ENCODE data around the gene STARD9. TPM values are rescaled to one million over a fixed set of nuclear protein-coding genes. Genes with fewer than 3 reads are reported as not detected.

STARD9 gene
- total and polyA plus RNA-seq, 10 of the 15 experiments (the other 5 are each of a cell fraction or from before 2014, with no cell fraction given), result 0.58 to 11.5 (median 6.1) TPM

DNA sequence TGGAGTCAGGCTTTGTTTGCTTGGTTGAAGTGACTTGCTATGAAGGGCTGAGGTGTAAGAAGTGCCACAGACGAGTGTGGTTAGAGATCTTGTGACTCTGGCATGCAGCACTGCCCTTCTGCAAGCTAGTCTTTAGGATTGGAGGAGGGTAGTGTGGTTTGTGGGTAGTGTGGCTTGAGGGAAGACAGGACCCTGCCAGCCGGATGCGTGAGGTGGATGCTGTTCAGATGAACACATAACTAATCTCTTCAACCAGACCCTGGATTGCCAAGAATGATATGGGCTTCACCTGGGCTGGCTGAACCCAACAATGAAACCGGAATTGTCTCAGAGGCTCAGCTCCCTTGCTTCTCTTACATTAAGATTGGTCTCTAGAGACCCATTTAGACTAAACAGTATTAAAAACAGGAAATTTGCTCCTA, 32.7 kb downstream of the STARD9 start (continued):
- TF ChIP-seq CEBPB (IDR thresholded peaks at IDR 0.05; ENCODE audit: borderline replicate concordance in 1 of 2, low read depth in 2 of 2, low read length in 2 of 2) (no peak), RCOR1 (conservative IDR thresholded peaks at IDR 0.05; ENCODE audit: low read depth, low read length) (no peak), HDAC2 (IDR thresholded peaks at IDR 0.05) (no peak), KLF5 (IDR thresholded peaks at IDR 0.05; ENCODE audit: partially characterized antibody) (no peak), FOS (IDR thresholded peaks at IDR 0.05; ENCODE audit: borderline replicate concordance, extremely low read depth, insufficient read length) (no peak), RAD21 (IDR thresholded peaks at IDR 0.05; ENCODE audit: insufficient read depth, low read depth, low read length) (no peak), NFIC (IDR thresholded peaks at IDR 0.05; ENCODE audit: low read depth, low read length) (no peak), NBN (IDR thresholded peaks at IDR 0.05) (peak; percentile 79), KAT2A (conservative IDR thresholded peaks at IDR 0.05; ENCODE audit: control insufficient read depth, low read depth, low read length) (no peak), SRF (IDR thresholded peaks at IDR 0.05; ENCODE audit: low read depth in 2 of 2, low read length in 2 of 2) (no peak), KDM1A (IDR thresholded peaks at IDR 0.05; ENCODE audit: borderline replicate concordance) (no peak), ZNF217 (IDR thresholded peaks at IDR 0.05) (no peak), FOXM1 (IDR thresholded peaks at IDR 0.05; ENCODE audit: low read depth, low read length) (no peak)
- TF ChIP-seq, protein P1, sequence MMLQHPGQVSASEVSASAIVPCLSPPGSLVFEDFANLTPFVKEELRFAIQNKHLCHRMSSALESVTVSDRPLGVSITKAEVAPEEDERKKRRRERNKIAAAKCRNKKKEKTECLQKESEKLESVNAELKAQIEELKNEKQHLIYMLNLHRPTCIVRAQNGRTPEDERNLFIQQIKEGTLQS (IDR thresholded peaks at IDR 0.05; ENCODE audit: borderline replicate concordance, extremely low read depth, low read depth, low read length), result no peak
- TF ChIP-seq, protein P2, sequence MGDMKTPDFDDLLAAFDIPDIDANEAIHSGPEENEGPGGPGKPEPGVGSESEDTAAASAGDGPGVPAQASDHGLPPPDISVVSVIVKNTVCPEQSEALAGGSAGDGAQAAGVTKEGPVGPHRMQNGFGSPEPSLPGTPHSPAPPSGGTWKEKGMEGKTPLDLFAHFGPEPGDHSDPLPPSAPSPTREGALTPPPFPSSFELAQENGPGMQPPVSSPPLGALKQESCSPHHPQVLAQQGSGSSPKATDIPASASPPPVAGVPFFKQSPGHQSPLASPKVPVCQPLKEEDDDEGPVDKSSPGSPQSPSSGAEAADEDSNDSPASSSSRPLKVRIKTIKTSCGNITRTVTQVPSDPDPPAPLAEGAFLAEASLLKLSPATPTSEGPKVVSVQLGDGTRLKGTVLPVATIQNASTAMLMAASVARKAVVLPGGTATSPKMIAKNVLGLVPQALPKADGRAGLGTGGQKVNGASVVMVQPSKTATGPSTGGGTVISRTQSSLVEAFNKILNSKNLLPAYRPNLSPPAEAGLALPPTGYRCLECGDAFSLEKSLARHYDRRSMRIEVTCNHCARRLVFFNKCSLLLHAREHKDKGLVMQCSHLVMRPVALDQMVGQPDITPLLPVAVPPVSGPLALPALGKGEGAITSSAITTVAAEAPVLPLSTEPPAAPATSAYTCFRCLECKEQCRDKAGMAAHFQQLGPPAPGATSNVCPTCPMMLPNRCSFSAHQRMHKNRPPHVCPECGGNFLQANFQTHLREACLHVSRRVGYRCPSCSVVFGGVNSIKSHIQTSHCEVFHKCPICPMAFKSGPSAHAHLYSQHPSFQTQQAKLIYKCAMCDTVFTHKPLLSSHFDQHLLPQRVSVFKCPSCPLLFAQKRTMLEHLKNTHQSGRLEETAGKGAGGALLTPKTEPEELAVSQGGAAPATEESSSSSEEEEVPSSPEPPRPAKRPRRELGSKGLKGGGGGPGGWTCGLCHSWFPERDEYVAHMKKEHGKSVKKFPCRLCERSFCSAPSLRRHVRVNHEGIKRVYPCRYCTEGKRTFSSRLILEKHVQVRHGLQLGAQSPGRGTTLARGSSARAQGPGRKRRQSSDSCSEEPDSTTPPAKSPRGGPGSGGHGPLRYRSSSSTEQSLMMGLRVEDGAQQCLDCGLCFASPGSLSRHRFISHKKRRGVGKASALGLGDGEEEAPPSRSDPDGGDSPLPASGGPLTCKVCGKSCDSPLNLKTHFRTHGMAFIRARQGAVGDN (IDR thresholded peaks at IDR 0.05), result no peak
- TF ChIP-seq, protein P3, sequence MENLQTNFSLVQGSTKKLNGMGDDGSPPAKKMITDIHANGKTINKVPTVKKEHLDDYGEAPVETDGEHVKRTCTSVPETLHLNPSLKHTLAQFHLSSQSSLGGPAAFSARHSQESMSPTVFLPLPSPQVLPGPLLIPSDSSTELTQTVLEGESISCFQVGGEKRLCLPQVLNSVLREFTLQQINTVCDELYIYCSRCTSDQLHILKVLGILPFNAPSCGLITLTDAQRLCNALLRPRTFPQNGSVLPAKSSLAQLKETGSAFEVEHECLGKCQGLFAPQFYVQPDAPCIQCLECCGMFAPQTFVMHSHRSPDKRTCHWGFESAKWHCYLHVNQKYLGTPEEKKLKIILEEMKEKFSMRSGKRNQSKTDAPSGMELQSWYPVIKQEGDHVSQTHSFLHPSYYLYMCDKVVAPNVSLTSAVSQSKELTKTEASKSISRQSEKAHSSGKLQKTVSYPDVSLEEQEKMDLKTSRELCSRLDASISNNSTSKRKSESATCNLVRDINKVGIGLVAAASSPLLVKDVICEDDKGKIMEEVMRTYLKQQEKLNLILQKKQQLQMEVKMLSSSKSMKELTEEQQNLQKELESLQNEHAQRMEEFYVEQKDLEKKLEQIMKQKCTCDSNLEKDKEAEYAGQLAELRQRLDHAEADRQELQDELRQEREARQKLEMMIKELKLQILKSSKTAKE (IDR thresholded peaks at IDR 0.05; ENCODE audit: low read depth, poor library complexity, severe bottlenecking), result peak; percentile 57
- TF ChIP-seq, protein P4, sequence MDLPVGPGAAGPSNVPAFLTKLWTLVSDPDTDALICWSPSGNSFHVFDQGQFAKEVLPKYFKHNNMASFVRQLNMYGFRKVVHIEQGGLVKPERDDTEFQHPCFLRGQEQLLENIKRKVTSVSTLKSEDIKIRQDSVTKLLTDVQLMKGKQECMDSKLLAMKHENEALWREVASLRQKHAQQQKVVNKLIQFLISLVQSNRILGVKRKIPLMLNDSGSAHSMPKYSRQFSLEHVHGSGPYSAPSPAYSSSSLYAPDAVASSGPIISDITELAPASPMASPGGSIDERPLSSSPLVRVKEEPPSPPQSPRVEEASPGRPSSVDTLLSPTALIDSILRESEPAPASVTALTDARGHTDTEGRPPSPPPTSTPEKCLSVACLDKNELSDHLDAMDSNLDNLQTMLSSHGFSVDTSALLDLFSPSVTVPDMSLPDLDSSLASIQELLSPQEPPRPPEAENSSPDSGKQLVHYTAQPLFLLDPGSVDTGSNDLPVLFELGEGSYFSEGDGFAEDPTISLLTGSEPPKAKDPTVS (IDR thresholded peaks at IDR 0.05; ENCODE audit: low read depth, low read length), result no peak
- TF ChIP-seq, protein P5, sequence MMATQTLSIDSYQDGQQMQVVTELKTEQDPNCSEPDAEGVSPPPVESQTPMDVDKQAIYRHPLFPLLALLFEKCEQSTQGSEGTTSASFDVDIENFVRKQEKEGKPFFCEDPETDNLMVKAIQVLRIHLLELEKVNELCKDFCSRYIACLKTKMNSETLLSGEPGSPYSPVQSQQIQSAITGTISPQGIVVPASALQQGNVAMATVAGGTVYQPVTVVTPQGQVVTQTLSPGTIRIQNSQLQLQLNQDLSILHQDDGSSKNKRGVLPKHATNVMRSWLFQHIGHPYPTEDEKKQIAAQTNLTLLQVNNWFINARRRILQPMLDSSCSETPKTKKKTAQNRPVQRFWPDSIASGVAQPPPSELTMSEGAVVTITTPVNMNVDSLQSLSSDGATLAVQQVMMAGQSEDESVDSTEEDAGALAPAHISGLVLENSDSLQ (IDR thresholded peaks at IDR 0.05), result no peak
- TF ChIP-seq, protein P6, sequence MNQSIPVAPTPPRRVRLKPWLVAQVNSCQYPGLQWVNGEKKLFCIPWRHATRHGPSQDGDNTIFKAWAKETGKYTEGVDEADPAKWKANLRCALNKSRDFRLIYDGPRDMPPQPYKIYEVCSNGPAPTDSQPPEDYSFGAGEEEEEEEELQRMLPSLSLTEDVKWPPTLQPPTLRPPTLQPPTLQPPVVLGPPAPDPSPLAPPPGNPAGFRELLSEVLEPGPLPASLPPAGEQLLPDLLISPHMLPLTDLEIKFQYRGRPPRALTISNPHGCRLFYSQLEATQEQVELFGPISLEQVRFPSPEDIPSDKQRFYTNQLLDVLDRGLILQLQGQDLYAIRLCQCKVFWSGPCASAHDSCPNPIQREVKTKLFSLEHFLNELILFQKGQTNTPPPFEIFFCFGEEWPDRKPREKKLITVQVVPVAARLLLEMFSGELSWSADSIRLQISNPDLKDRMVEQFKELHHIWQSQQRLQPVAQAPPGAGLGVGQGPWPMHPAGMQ (IDR thresholded peaks at IDR 0.05; ENCODE audit: borderline replicate concordance), result peak; percentile 56; the same call in 1 of the 2 replicates

Measured in GM12878 (cell line).